Measurements from ENCODE around the gene ITFG2.

GRCh38 chr12:2776129-2776806 lies 36.2 kb upstream of the ITFG2 start:
- TF ChIP-seq CTCF (IDR thresholded peaks at IDR 0.05) (no peak), POLR2A (IDR thresholded peaks at IDR 0.05) (no peak), POLR2AphosphoS5 (IDR thresholded peaks at IDR 0.05) (no peak), EP300 (IDR thresholded peaks at IDR 0.05) (no peak)
